K562 treated with DMSO at 1 percent for 4 hours (cell line): Measurements from ENCODE around the gene NTN1. TPM values are rescaled to one million over a fixed set of nuclear protein-coding genes. Genes with fewer than 3 reads are reported as not detected.

Experiments
- total RNA-seq: library from RNA; unstranded; fragments of 300-600 nt; gene quantifications from 2 replicates; pipeline ENCODE4 v1.2.3, GENCODE V29; 2022; ENCODE audit not compliant: insufficient read depth

NTN1 gene
- not detected in 2 replicates for total RNA-seq

GRCh38 chr17:9021158-9021991, at the start of gene NTN1:
NTN1 (plus strand) TSS chr17:9021510; CDS start chr17:9022374, 864 bp downstream.

Other genes starting within 250 kb of the NTN1 start
- not detected in 2 replicates for gene MFSD6L, start 222.1 kb upstream of the NTN1 start, total RNA-seq
- not detected in 2 replicates for gene PIK3R6, start 153.8 kb upstream of the NTN1 start, total RNA-seq
- 0.17 TPM in 1 of 2 replicates, not detected in the other for gene PIK3R5, start 55.8 kb upstream of the NTN1 start, total RNA-seq